PC-9 (cell line): ENCODE measurements around the gene MARCHF6. TPM values are rescaled to one million over a fixed set of nuclear protein-coding genes. Genes with fewer than 3 reads are reported as not detected.

Experiments
- BruUV-seq: library from RNA; stranded (reverse); fragments of 400-500 nt; replicated peaks from 2 replicates; lab custom pipeline; 2021; lab: Mats Ljungman, UMichigan
- CTCF ChIA-PET: fragments of 300-600 bp; sonication (Branson Sonifier 250); formaldehyde crosslinking; loops from one replicate; lab custom pipeline; 2022; ENCODE audit warnings: antibody characterized with exemption; lab: Charles Lee
- POLR2A ChIA-PET: fragments of 300-600 bp; sonication (Branson Sonifier 250); formaldehyde crosslinking; loops from one replicate; lab custom pipeline; 2022; ENCODE audit warnings: antibody characterized with exemption; ENCODE audit not compliant: unreplicated experiment; lab: Charles Lee
- DNase-seq, 2 experiments: peaks; one replicate each; pipeline versions ENCODE4 v3.0.0 to v3.0.0-alpha.2; 2015 to 2022; ENCODE audit warnings: mixed read lengths in 1 of 2
- H2AFZ ChIP-seq: fragments of 200-600 bp; sonication (generic); 2 replicates; pipeline ENCODE4 v1.8.1; 2017; ENCODE audit warnings: antibody characterized with exemption
- H3F3A ChIP-seq: fragments of 200-600 bp; sonication (generic); 2 replicates; pipeline ENCODE4 v1.8.1; 2017; ENCODE audit warnings: antibody characterized with exemption, mild to moderate bottlenecking, low read depth; ENCODE audit not compliant: insufficient read depth
- H3K27ac ChIP-seq: fragments of 200-600 bp; sonication (generic); 2 replicates; pipeline ENCODE4 v1.6.1; 2016; ENCODE audit warnings: mixed run types
- H3K27me3 ChIP-seq: fragments of 200-600 bp; sonication (generic); 2 replicates; pipeline ENCODE4 v1.6.1; 2016; ENCODE audit warnings: low read depth, mixed run types; ENCODE audit not compliant: insufficient read depth
- H3K36me3 ChIP-seq: fragments of 200-600 bp; sonication (generic); 2 replicates; pipeline ENCODE4 v1.6.1; 2016; ENCODE audit warnings: low read depth, mixed run types
- H3K4me1 ChIP-seq: fragments of 200-600 bp; sonication (generic); replicated peaks from 2 replicates; pipeline ENCODE4 v1.6.1; 2016; ENCODE audit warnings: mixed run types; ENCODE audit not compliant: insufficient read depth
- H3K4me2 ChIP-seq: fragments of 200-600 bp; sonication (generic); 2 replicates; pipeline ENCODE4 v1.6.1; 2017; ENCODE audit warnings: mixed run types
- H3K4me3 ChIP-seq: fragments of 200-600 bp; sonication (generic); 2 replicates; pipeline ENCODE4 v1.6.1; 2016; ENCODE audit warnings: mixed run types
- H3K79me2 ChIP-seq: fragments of 200-600 bp; sonication (generic); 2 replicates; pipeline ENCODE4 v1.6.1; 2017; ENCODE audit warnings: low read depth, mixed run types
- H3K9me2 ChIP-seq: fragments of 200-600 bp; sonication (generic); 2 replicates; pipeline ENCODE4 v1.8.1; 2017; ENCODE audit warnings: mild to moderate bottlenecking; ENCODE audit not compliant: insufficient read depth
- H3K9me3 ChIP-seq: fragments of 200-600 bp; sonication (generic); 2 replicates; pipeline ENCODE4 v1.8.1; 2016; ENCODE audit warnings: low read depth; ENCODE audit not compliant: insufficient read depth
- H4K20me1 ChIP-seq: fragments of 200-600 bp; sonication (generic); 2 replicates; pipeline ENCODE4 v1.8.1; 2017; ENCODE audit not compliant: insufficient read depth
- EZH2 ChIP-seq: fragments of 200-600 bp; sonication (generic); IDR thresholded peaks from 2 replicates; pipeline ENCODE4 v1.8.0; 2017; ENCODE audit warnings: antibody characterized with exemption, low read depth
- intact Hi-C: fragments of 100-400 bp; cut with micrococcal nuclease; formaldehyde crosslinking; loops from one replicate; pipeline ENCODE4 v1.10.0; 2022; ENCODE audit not compliant: unreplicated experiment
- total RNA-seq: library from RNA; stranded (reverse); gene quantifications from 2 replicates; pipeline ENCODE4 v1.2.3, GENCODE V29; 2021
- TF ChIP-seq, protein P1 (sequence below): fragments of 200-600 bp; sonication (generic); conservative IDR thresholded peaks from 2 replicates; pipeline ENCODE4 v1.6.1; 2017; ENCODE audit warnings: mixed run types, antibody characterized with exemption, mild to moderate bottlenecking, moderate library complexity

Gene MARCHF6
- total RNA-seq, 1 experiment from 2014 or later: 364 TPM

DNA sequence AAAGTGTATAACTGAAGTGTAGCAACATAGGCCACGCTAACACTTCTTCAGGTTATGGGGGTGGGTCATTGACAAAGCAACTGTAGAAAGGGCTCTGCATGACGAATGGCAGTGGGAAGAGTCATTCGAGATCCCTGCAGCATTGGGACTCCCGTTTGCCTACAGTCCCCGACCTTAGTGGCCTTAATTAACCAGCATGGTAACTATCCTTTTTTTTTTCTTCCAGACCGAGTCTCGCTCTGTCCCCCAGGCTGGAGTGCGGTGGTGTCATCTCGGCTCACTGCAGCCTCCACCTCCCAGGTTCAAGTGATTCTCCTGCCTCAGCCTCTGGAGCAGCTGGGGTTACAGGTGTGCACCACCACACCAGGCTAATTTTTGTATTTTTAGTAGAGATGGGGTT is 31.6 kb upstream of the MARCHF6 start:
- Histone ChIP-seq H3K27ac (no peak overlapping the region), H2AFZ (no peak overlapping the region), H3K27me3 (no peaks in the 10 kb centered on the region), H3K9me3 (no peaks in the 10 kb centered on the region), H3K4me2 (no peak overlapping the region), H4K20me1 (no peaks in the 10 kb centered on the region), H3F3A (no peaks in the 10 kb centered on the region), H3K4me1 (no peaks in the 10 kb centered on the region), H3K79me2 (no peaks in the 10 kb centered on the region), H3K36me3 (no peaks in the 10 kb centered on the region), H3K4me3 (no peak overlapping the region), H3K9me2 (no peaks in the 10 kb centered on the region)
- DNase-seq: no peak
- no TSS peak for BruUV-seq
- POLR2A ChIA-PET: no interaction called here
- CTCF ChIA-PET: no interaction called here
- intact Hi-C loops: no loop called here
- TF ChIP-seq, protein P1, sequence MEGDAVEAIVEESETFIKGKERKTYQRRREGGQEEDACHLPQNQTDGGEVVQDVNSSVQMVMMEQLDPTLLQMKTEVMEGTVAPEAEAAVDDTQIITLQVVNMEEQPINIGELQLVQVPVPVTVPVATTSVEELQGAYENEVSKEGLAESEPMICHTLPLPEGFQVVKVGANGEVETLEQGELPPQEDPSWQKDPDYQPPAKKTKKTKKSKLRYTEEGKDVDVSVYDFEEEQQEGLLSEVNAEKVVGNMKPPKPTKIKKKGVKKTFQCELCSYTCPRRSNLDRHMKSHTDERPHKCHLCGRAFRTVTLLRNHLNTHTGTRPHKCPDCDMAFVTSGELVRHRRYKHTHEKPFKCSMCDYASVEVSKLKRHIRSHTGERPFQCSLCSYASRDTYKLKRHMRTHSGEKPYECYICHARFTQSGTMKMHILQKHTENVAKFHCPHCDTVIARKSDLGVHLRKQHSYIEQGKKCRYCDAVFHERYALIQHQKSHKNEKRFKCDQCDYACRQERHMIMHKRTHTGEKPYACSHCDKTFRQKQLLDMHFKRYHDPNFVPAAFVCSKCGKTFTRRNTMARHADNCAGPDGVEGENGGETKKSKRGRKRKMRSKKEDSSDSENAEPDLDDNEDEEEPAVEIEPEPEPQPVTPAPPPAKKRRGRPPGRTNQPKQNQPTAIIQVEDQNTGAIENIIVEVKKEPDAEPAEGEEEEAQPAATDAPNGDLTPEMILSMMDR: no peak
- no peak for TF ChIP-seq EZH2

DNA sequence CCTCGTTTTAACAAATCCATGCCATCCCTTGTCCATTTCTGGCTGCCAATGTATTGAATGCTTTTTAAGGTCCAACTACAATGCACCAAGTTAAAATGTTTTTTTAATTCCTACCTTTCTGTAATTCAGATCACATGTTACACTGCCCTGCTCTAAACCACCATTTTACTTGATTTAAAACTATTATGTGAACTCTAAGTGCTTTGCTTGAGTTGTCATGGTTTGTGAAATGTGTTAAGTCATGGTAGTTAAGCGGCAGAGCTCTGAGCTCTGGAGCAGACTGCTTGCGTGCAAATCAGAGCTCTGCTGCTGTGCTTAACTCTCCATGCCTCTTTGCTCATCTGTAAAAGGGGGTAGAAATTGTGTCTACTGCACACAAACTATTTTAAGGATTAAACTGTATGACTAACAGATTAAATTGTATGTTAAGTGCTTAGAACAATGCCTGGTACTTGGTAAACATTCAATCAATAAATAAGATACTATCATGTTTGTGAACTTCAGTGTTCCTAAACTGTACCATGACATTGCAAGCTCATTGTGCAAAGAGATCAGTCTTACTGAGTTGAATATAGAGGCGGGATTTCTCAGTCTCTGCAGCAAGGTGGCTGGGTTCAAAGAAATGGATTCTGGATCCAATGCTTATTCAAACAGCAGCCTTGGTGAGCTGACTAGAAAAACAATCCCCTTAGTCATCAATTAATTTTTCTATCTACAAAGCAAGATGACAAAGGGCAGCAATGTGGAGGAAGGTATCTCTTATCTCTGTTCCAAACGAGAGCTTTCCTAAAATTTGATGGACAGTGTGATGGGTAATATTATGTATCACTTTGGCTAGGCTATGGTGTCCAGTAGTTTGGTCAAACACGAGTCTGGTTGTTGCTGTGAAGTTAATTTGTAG is 29.7 kb upstream of the MARCHF6 start:
- BruUV-seq: no TSS peak

DNA sequence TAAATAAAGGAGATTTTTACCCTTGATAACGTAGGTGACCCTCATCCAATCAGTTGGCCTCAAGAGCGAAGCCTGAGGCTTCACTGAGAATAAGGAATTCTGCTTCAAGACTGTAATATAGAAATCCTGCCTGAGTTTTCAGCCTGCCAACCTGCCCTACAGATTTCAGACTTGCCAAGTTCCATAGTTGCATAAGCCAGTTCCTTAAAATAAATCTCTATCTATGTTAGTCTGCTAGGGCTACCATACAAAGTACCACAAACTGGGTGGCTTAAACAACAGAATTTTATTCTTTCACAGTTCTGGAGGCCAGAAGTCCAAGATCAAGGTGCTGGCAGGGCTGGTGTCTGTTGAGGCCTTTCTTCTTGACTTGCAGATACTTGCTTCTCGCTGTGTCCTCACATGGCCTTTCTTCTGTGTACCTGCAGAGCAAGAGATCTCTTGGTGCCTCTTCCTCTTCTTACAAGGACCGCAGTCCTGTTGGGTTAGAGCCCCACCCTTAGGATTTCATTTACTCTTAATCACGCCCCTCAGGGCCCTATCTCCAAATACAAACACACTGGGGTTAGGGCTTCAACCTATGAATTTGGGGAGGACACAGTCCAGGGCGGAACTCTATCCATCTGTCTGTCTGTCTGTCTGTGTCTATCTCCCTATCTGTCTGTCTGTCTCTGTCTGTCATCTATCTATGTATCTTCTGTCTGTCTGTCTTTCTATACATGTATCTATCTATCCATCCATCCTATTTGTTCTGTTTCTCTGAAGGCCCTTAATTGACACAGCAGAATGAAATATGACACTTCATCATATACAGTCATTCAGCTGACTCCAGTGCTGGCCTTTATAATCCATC is 28.8 kb upstream of the MARCHF6 start:
- no TSS peak for BruUV-seq
- intact Hi-C loops: no loop called here
- Histone ChIP-seq H3K4me3 (no peak overlapping the region), H3F3A (no peaks in the 10 kb centered on the region), H3K4me1 (no peaks in the 10 kb centered on the region; the same call in 1 of the 2 replicates), H3K4me2 (no peak overlapping the region), H3K79me2 (no peaks in the 10 kb centered on the region), H3K27me3 (no peaks in the 10 kb centered on the region), H3K27ac (no peak overlapping the region), H4K20me1 (no peaks in the 10 kb centered on the region), H3K9me2 (no peaks in the 10 kb centered on the region), H3K9me3 (no peaks in the 10 kb centered on the region), H2AFZ (no peak overlapping the region), H3K36me3 (no peaks in the 10 kb centered on the region)
- no peak for TF ChIP-seq EZH2
- TF ChIP-seq, protein P1: no peak
- POLR2A ChIA-PET: interaction anchor here (0.6 kb wide), 2 partner anchors 29 to 101 kb away, joined by 4 to 5 read pairs; partner anchors contain the start of gene MARCHF6
- CTCF ChIA-PET: interaction anchor here (0.6 kb wide), 1 partner anchor 188 kb away, joined by 3 read pairs; no protein-coding TSS in a partner anchor
- DNase-seq: no peak

More for the DNA sequence above, 29.7 kb upstream of the MARCHF6 start:
- no peak for DNase-seq
- H3K27ac ChIP-seq: no peak overlapping the region
- H3F3A ChIP-seq: no peaks in the 10 kb centered on the region
- H3K4me2 ChIP-seq: no peak overlapping the region
- no peaks in the 10 kb centered on the region for H4K20me1 ChIP-seq
- no peaks in the 10 kb centered on the region for H3K36me3 ChIP-seq
- H3K4me1 ChIP-seq: no peaks in the 10 kb centered on the region; the same call in 1 of the 2 replicates
- no peaks in the 10 kb centered on the region for H3K9me2 ChIP-seq
- H3K79me2 ChIP-seq: no peaks in the 10 kb centered on the region
- H3K4me3 ChIP-seq: no peak overlapping the region
- H2AFZ ChIP-seq: no peak overlapping the region
- no peaks in the 10 kb centered on the region for H3K27me3 ChIP-seq
- H3K9me3 ChIP-seq: no peaks in the 10 kb centered on the region
- ChIA-PET POLR2A (no interaction called here), CTCF (no interaction called here)
- intact Hi-C loops: no loop called here
- no peak for TF ChIP-seq EZH2
- TF ChIP-seq, protein P1: no peak
